SK-N-SH (cell line): Measurements from ENCODE around the gene POLQ.

Experiments
- CTCF ChIP-seq: fragments of 200-600 bp; sonication (generic); IDR thresholded peaks from 2 replicates; pipeline ENCODE4 v1.6.1; 2017; ENCODE audit warnings: antibody characterized with exemption, mild to moderate bottlenecking, moderate library complexity
- EP300 ChIP-seq, 2 experiments: IDR thresholded peaks; 2 replicates each; pipeline versions ENCODE4 v1.4.0 to v1.6.1; 2012; ENCODE audit warnings: borderline replicate concordance in 1 of 2, low read depth in 1 of 2, low read length in 1 of 2
- FOSL2 ChIP-seq: IDR thresholded peaks from 2 replicates; pipeline ENCODE4 v1.4.0; 2012; ENCODE audit warnings: low read depth, mild to moderate bottlenecking, moderate library complexity, borderline replicate concordance
- MXI1 ChIP-seq: IDR thresholded peaks from 2 replicates; pipeline ENCODE4 v1.6.1; 2012; ENCODE audit warnings: mild to moderate bottlenecking, low read depth, low read length, improper control_type of control experiment
- PBX3 ChIP-seq: IDR thresholded peaks from 2 replicates; pipeline ENCODE4; 2012
- POLR2AphosphoS5 ChIP-seq: IDR thresholded peaks from 2 replicates; pipeline ENCODE4 v1.6.1; 2012; ENCODE audit warnings: low read depth, low read length
- RCOR1 ChIP-seq: fragments of 150-350 bp; IDR thresholded peaks from 2 replicates; pipeline ENCODE4 v1.6.1; 2017; ENCODE audit warnings: antibody characterized with exemption, low read length
- RFX5 ChIP-seq: IDR thresholded peaks from 2 replicates; pipeline ENCODE4 v1.6.1; 2012; ENCODE audit warnings: mild to moderate bottlenecking, improper control_type of control experiment, low read length
- SMC3 ChIP-seq: IDR thresholded peaks from 2 replicates; pipeline ENCODE4 v1.6.1; 2012; ENCODE audit warnings: low read depth, low read length, improper control_type of control experiment
- TAF1 ChIP-seq: IDR thresholded peaks from 2 replicates; pipeline ENCODE4 v1.6.1; 2012; ENCODE audit warnings: low read depth, mild to moderate bottlenecking, low read length, moderate library complexity, borderline replicate concordance

- no peak for TF ChIP-seq SMC3
- no peak for TF ChIP-seq EP300 (IDR thresholded peaks at IDR 0.05; ENCODE audit: borderline replicate concordance in 1 of 2, low read depth in 1 of 2, low read length in 1 of 2)
- TF ChIP-seq RFX5 = no peak
- TF ChIP-seq MXI1 = no peak
- TF ChIP-seq TAF1 = no peak
- no peak for TF ChIP-seq PBX3
- TF ChIP-seq CTCF = no peak
- no peak for TF ChIP-seq POLR2AphosphoS5
- no peak for TF ChIP-seq FOSL2
- TF ChIP-seq RCOR1 = no peak
Measured at GRCh38 chr3:121436641-121437040, 109.1 kb downstream of the POLQ start.
